GM12878 (cell line): ENCODE results near the gene SRRD. TPM values are rescaled to one million over a fixed set of nuclear protein-coding genes. Genes with fewer than 3 reads are reported as not detected.

ENCODE experiments used
- ATAC-seq: fragments of 200-7000 bp; cut with Tn5 transposase; 3 replicates; pipeline ENCODE4 v1.9.1; 2020; ENCODE audit warnings: mild to moderate bottlenecking, moderate library complexity
- BruUV-seq: library from RNA; stranded (reverse); fragments of 400-500 nt; replicated peaks from 2 replicates; lab custom pipeline; 2021; lab: Mats Ljungman, UMichigan
- CTCF ChIA-PET: fragments of 300-600 bp; sonication (Branson Sonifier 250); formaldehyde crosslinking; extraction: SDS; loops from one replicate; lab custom pipeline; 2021; ENCODE audit warnings: inconsistent platforms; lab: Yijun Ruan, JAX
- POLR2A ChIA-PET: fragments of 350-600 bp; formaldehyde crosslinking; extraction: SDS; loops from one replicate; lab custom pipeline; 2021; ENCODE audit warnings: inconsistent platforms; lab: Charles Lee
- RAD21 ChIA-PET: fragments of 300-600 bp; sonication (Branson Sonifier 250); formaldehyde crosslinking; loops from one replicate; lab custom pipeline; 2023; ENCODE audit warnings: antibody characterized with exemption; ENCODE audit not compliant: unreplicated experiment; lab: Charles Lee
- SMC1A ChIA-PET: fragments of 300-600 bp; sonication (Branson Sonifier 250); formaldehyde crosslinking; loops from one replicate; lab custom pipeline; 2023; ENCODE audit not compliant: unreplicated experiment, uncharacterized antibody; lab: Charles Lee
- DNase-seq: peaks from one replicate; pipeline ENCODE4 v3.0.0-alpha.2; 2011; ENCODE audit warnings: low read depth, low spot score
- FAIRE-seq: peaks from 3 replicates; lab custom pipeline; 2011; peaks lifted over from hg19 to GRCh38; lab: Jason Lieb, UNC
- H2AFZ ChIP-seq: 2 replicates; pipeline ENCODE4 v1.6.0; 2011; ENCODE audit warnings: low read depth, low read length, control low read depth; ENCODE audit not compliant: control insufficient read depth
- H3K27ac ChIP-seq: 2 replicates; pipeline ENCODE4 v1.5.1; 2011; ENCODE audit warnings: control low read depth; ENCODE audit not compliant: control insufficient read depth, insufficient read depth
- H3K27me3 ChIP-seq, 2 experiments: replicated peaks in 1 of 2; 2 replicates each; pipeline versions ENCODE4 v1.6.0 to v1.6.1; 2011; ENCODE audit warnings: low read length in 1 of 2; ENCODE audit not compliant: control insufficient read depth in 2 of 2, insufficient read depth in 2 of 2
- H3K36me3 ChIP-seq, 2 experiments: 2 replicates each; pipeline ENCODE4 v1.5.1; 2011; ENCODE audit warnings: low read length in 1 of 2; ENCODE audit not compliant: control insufficient read depth in 2 of 2, insufficient read depth in 2 of 2
- H3K4me1 ChIP-seq: 2 replicates; pipeline ENCODE4 v1.6.1; 2011; ENCODE audit warnings: mild to moderate bottlenecking, low read length, moderate library complexity, mixed read lengths; ENCODE audit not compliant: control insufficient read depth, insufficient read depth
- H3K4me2 ChIP-seq: 2 replicates; pipeline ENCODE4 v1.6.0; 2011; ENCODE audit warnings: control low read depth; ENCODE audit not compliant: control insufficient read depth, insufficient read depth
- H3K4me3 ChIP-seq: fragments of 200-600 bp; sonication (generic); 2 replicates; pipeline ENCODE4 v1.5.1; 2016
- H3K79me2 ChIP-seq: 2 replicates; pipeline ENCODE4 v1.6.0; 2011; ENCODE audit warnings: low read length; ENCODE audit not compliant: control insufficient read depth, insufficient read depth
- H3K9ac ChIP-seq: 2 replicates; pipeline ENCODE4 v1.8.0; 2011; ENCODE audit warnings: low read length, control low read depth, mixed read lengths; ENCODE audit not compliant: control insufficient read depth, insufficient read depth
- H3K9me3 ChIP-seq: replicated peaks from 3 replicates; pipeline ENCODE4 v1.5.1; 2011; ENCODE audit warnings: mild to moderate bottlenecking, low read length; ENCODE audit not compliant: control insufficient read depth, insufficient read depth
- H4K20me1 ChIP-seq: 2 replicates; pipeline ENCODE4 v1.6.0; 2011; ENCODE audit not compliant: control insufficient read depth, insufficient read depth
- BACH1 ChIP-seq: fragments of 450-650 bp; IDR thresholded peaks from 2 replicates; pipeline ENCODE4 v1.6.1; 2017; ENCODE audit warnings: mild to moderate bottlenecking, borderline replicate concordance
- MTA2 ChIP-seq: fragments of 450-650 bp; IDR thresholded peaks from 2 replicates; pipeline ENCODE4 v1.6.1; 2016; ENCODE audit warnings: low read depth, mild to moderate bottlenecking, moderate library complexity
- RFX5 ChIP-seq: IDR thresholded peaks from 2 replicates; pipeline ENCODE4 v1.6.1; 2011; ENCODE audit warnings: low read depth, low read length, improper control_type of control experiment
- SREBF2 ChIP-seq: IDR thresholded peaks from 2 replicates; pipeline ENCODE4 v1.6.1; 2012; ENCODE audit warnings: mild to moderate bottlenecking, low read length
- WGBS: methylation state at CpG from one replicate; pipeline ENCODE4 v1.1.6; 2016; ENCODE audit warnings: low lambda C conversion rate; ENCODE audit not compliant: insufficient replicate concordance, insufficient coverage; ENCODE audit errors: missing lambda C conversion rate; 5-methylcytosine and 5-hydroxymethylcytosine counted together
- in situ Hi-C: fragments of 300-500 bp; cut with MboI; formaldehyde crosslinking; loops from 9 replicates; pipeline ENCODE4 v1.14.3; 2018; ENCODE audit warnings: mixed read lengths
- intact Hi-C: fragments of 100-400 bp; cut with micrococcal nuclease; formaldehyde crosslinking; loops from one replicate; pipeline ENCODE4 v1.14.2; 2022; ENCODE audit not compliant: unreplicated experiment
- polyA plus RNA-seq, 11 experiments: library from polyadenylated mRNA; depleted of rRNA in 4 of 11; unstranded in 6 of 11; stranded (reverse) in 5 of 11; fragments of >200 nt; fragmentation: Nextera tagmentation in 4 of 11; fragmentation: Illumina TruSeq in 1 of 11; extraction: Ambion mirVana in 4 of 11; extraction: Trizol in 1 of 11; gene quantifications; 1 replicate in 1 of 11; 2 replicates in 10 of 11; pipeline versions ENCODE4 v1.2.1 to v1.2.3, GENCODE V29; 2011 to 2016; ENCODE audit warnings: inconsistent platforms in 2 of 11, missing spikeins in 2 of 11, low read depth in 1 of 11
- total RNA-seq, 4 experiments: library from RNA; depleted of rRNA in 3 of 4; stranded (reverse); fragments of >200 nt in 3 of 4; fragmentation: Illumina TruSeq in 1 of 4; extraction: Trizol in 1 of 4; gene quantifications; 2 replicates each; pipeline versions ENCODE4 v1.2.1 to v1.2.3, GENCODE V29; 2013 to 2021
- TF ChIP-seq, protein P1 (sequence below): IDR thresholded peaks from 2 replicates; pipeline ENCODE4 v1.6.1; 2012; ENCODE audit warnings: mild to moderate bottlenecking, low read depth, low read length

SRRD gene
- total and polyA plus RNA-seq, 10 of the 15 experiments (the other 5 are each of a cell fraction or from before 2014, with no cell fraction given) = 4.1 to 50.6 (median 27.5) TPM

DNA sequence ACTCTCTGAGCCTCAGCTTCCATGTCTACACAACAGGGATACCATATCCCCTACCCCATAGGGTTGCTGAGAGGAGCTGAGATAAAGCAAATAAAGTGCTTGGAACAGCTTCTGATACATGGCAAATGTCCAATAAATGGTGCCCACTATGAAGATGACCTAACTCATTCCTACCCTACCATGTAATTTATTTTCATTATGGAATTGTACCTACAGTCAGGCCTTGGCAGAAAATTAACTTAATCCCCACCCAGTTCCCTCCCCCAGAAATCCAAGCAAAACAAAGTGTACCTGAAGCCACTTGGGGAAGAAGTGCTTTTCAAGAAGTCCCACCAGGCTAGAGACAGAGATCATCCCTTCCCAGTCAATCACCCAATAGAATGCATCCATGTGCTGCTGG is 10.8 kb downstream of the SRRD start:
- H3K79me2 ChIP-seq = no peaks in the 10 kb centered on the region
- no peak overlapping the region for H3K27ac ChIP-seq
- no peak overlapping the region for H3K4me3 ChIP-seq
- no peaks in the 10 kb centered on the region for H3K4me1 ChIP-seq
- H4K20me1 ChIP-seq = no peaks in the 10 kb centered on the region
- ChIA-PET RAD21 (no interaction called here), POLR2A (interaction anchor here (0.7 to 0.8 kb wide), 3 partner anchors 22 to 85 kb away, joined by 3 to 6 read pairs (median 3); no protein-coding TSS in a partner anchor), CTCF (interaction anchor here (0.8 to 1.6 kb wide), 3 partner anchors 9 to 15 kb away, joined by 3 to 9 read pairs (median 4); partner anchors contain the start of genes HPS4 and SRRD), SMC1A (interaction anchor here (1.5 kb wide), 1 partner anchor 8 kb away, joined by 3 read pairs; no protein-coding TSS in a partner anchor)
- no peak for ATAC-seq
- no peak overlapping the region for H2AFZ ChIP-seq
- in situ Hi-C loops (no loop called here), intact Hi-C loops (no loop called here)
- H3K9ac ChIP-seq = no peak overlapping the region
- no peak for DNase-seq
- H3K36me3 ChIP-seq = peaks cover 39 to 48% of the 10 kb centered on the region in 2 experiments
- H3K27me3 ChIP-seq = no peaks in the 10 kb centered on the region
- H3K9me3 ChIP-seq = no peaks in the 10 kb centered on the region
- no peak overlapping the region for H3K4me2 ChIP-seq
- BruUV-seq = no TSS peak
- no peak for TF ChIP-seq RFX5
- no peak for TF ChIP-seq BACH1
- TF ChIP-seq MTA2 = no peak
- no peak for FAIRE-seq

DNA sequence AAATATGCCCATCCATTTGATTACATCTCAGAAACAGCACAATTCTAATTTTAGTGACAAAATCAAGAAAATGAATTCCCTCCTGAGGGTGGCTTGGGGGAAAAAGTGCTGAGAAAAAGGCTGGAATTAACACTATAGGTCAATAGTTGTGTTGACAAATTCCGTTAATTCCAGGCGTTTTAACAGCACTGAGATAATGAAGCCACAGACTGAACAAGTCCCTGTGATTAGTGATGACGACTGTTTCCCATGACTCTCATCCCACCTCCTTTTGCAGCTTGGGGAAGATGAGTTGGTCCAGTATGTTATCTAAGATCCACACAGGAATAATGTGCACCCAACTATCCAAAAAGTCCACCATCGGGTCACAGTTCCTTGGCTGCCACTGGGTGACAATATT is 12.8 kb downstream of the SRRD start:
- intact Hi-C loops (no loop called here), in situ Hi-C loops (no loop called here)
- ChIA-PET CTCF (interaction anchor here (1.6 kb wide), 1 partner anchor 10 kb away, joined by 5 read pairs; no protein-coding TSS in a partner anchor), RAD21 (no interaction called here), SMC1A (no interaction called here), POLR2A (interaction anchor here (0.6 kb wide), 1 partner anchor 53 kb away, joined by 3 read pairs; no protein-coding TSS in a partner anchor)
- Histone ChIP-seq H3K79me2 (no peaks in the 10 kb centered on the region), H2AFZ (no peak overlapping the region), H3K36me3 (peaks cover 38 to 53% of the 10 kb centered on the region in 2 experiments), H3K4me3 (no peak overlapping the region), H3K9me3 (no peaks in the 10 kb centered on the region), H3K4me2 (no peak overlapping the region), H3K4me1 (no peaks in the 10 kb centered on the region), H3K27ac (no peak overlapping the region), H3K27me3 (no peaks in the 10 kb centered on the region), H3K9ac (no peak overlapping the region), H4K20me1 (no peaks in the 10 kb centered on the region)
- no TSS peak for BruUV-seq
- 90% methylated on average over 4 of the region's 4 CpGs for WGBS
- FAIRE-seq (no peak), ATAC-seq (no peak), DNase-seq (no peak)
- TF ChIP-seq, protein P1, sequence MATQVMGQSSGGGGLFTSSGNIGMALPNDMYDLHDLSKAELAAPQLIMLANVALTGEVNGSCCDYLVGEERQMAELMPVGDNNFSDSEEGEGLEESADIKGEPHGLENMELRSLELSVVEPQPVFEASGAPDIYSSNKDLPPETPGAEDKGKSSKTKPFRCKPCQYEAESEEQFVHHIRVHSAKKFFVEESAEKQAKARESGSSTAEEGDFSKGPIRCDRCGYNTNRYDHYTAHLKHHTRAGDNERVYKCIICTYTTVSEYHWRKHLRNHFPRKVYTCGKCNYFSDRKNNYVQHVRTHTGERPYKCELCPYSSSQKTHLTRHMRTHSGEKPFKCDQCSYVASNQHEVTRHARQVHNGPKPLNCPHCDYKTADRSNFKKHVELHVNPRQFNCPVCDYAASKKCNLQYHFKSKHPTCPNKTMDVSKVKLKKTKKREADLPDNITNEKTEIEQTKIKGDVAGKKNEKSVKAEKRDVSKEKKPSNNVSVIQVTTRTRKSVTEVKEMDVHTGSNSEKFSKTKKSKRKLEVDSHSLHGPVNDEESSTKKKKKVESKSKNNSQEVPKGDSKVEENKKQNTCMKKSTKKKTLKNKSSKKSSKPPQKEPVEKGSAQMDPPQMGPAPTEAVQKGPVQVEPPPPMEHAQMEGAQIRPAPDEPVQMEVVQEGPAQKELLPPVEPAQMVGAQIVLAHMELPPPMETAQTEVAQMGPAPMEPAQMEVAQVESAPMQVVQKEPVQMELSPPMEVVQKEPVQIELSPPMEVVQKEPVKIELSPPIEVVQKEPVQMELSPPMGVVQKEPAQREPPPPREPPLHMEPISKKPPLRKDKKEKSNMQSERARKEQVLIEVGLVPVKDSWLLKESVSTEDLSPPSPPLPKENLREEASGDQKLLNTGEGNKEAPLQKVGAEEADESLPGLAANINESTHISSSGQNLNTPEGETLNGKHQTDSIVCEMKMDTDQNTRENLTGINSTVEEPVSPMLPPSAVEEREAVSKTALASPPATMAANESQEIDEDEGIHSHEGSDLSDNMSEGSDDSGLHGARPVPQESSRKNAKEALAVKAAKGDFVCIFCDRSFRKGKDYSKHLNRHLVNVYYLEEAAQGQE = no peak
- no peak for TF ChIP-seq SREBF2
